Kidney capillary endothelial cell (primary cell): ENCODE measurements around the gene FBXW12.
"Not testable (repeated sequence)": the region's sequence is repeated elsewhere in the genome, so short reads cannot be mapped to it uniquely, and the experiment has no call there.

Source experiments
- DNase-seq: peaks from one replicate; pipeline ENCODE4 v3.0.0-alpha.2; 2018; ENCODE audit warnings: low spot score

FBXW12 gene

DNA sequence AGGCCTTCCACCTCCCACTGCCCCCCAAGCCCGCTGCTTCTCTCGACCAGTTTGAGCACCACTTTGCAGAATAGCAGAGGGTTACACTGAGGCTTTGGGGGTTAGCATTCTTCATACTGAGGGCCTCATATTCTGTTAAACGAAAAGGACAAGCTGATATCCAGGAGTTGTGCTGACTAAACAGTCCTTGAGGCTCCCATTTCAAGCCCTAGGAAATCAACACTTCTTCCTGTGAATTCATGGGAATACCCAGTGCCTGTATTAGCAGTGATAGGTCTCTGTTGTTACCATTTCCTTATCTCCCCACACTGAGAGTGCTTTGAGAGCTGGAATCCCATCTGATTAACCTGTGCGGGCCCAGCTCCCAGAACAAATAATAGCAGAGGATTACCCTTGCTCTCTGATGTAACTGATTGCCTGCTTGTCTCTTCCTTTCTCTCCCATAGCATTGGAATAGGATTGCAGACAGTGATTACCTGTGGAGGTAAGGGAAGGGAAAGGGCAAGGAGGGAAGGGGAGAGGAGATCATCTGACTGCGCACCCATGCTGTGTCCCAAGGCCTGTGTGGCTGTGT, 930 bp downstream of the FBXW12 start:
- no peak for DNase-seq

- no peak for DNase-seq
Measured at GRCh38 chr3:48387634-48388033, 15.6 kb downstream of the FBXW12 start.

GRCh38 chr3:48388966-48389365, 16.9 kb downstream of the FBXW12 start:
- no peak for DNase-seq

GRCh38 chr3:48394391-48394790, 22.4 kb downstream of the FBXW12 start:
- DNase-seq = no peak

GRCh38 chr3:48395714-48396113, 23.7 kb downstream of the FBXW12 start:
- DNase-seq = no peak

- no peak for DNase-seq
Measured at GRCh38 chr3:48397767-48398681, 26.0 kb downstream of the FBXW12 start.

DNA sequence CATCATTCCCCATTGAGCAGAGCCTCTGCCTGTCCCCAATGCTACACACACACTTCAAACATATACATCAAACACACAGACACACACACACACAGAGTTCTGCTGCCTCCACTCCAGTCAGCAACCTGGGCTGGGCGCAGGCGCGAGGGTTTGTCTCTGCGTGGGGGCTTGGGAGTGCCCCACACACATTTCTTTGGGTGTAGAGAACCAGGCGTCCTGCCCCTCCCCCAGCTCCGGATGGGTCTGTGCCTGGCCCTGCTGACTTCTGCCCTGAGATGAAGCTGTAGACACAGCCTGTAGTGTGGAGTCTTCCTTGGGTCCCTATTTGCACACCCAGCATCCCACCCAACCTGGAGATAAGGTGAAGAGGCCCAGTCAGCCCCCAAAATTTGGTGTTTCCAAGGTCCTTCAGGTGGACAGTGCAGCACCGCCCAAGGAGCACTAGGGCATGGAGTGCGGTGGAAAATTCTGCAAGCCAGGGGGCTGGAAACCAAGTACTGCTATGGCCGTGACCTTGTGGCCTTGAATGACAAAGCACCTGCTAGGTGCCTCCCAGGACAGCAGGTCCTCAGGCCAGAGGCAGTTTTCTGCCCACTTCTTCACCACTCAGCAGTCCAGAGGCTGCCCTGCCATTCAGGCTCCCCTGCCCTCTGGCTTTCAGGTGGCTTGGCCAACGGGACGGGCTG, 26.8 kb downstream of the FBXW12 start:
- DNase-seq = no peak

DNA sequence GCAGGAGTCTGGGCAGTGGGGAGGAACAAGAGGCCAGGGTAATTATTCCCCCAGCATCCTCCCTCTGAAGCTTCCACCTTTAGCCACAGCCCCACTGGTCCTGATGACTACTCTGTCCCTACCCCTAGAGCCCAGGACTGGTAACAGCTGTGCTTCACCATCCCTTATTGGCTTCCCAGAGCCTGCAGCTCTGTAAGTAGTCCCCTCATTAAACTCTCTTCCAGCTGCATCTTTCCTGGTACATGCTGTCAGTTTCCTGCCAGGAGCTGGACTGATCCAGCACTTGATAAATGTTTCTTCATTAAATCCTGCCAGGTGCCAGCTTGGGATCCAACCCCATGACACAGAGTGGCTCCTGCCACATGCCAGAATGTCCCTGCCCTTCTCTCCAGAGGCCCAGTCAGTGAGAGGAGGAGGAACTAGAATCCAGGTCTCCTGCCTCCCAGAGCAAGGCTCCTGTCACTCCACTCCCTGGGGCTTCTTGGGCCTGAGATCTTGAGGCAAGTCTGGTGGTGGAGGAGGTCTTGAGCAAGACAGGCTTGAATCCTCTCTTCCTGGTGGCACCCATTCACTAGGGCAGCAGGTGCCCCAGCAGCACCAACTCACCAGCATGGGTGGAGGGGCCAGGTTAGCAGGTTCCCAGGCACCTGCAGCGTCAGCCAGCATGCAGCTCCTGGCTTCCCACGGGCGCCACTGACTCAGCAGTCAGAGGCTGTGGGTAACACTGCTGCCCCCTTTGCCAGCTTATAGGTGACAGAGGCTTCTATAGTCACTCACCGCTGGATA, 27.6 kb downstream of the FBXW12 start:
- no peak for DNase-seq

- DNase-seq = peak; percentile 46
Measured at GRCh38 chr3:48400824-48401433, 28.9 kb downstream of the FBXW12 start.

DNA sequence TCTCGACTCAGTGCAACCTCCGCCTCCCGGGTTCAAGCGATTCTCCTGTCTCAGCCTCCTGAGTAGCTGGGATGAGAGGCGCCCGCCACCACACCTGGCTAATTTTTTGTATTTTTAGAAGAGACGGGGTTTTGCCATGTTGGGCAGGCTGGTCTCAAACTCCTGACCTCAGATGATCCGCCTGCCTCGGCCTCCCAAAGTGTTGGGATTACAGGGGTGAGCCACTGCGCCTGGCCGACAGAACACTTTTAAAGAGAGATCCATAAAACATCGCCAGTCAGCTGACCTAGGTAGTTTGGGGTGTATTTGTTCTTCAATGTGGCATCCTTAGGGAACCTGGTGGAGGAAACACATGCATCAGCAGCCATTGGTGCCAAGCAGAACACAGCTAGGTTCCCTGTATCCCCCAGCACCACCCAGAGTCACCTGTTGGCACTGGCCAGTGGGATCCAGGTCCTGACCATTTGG, 29.4 kb downstream of the FBXW12 start:
- DNase-seq = not testable (repeated sequence)

- peak; percentile 45 for DNase-seq
Measured at GRCh38 chr3:48402281-48402732, 30.3 kb downstream of the FBXW12 start.

- DNase-seq = no peak
Measured at GRCh38 chr3:48402907-48403306, 30.9 kb downstream of the FBXW12 start.

DNA sequence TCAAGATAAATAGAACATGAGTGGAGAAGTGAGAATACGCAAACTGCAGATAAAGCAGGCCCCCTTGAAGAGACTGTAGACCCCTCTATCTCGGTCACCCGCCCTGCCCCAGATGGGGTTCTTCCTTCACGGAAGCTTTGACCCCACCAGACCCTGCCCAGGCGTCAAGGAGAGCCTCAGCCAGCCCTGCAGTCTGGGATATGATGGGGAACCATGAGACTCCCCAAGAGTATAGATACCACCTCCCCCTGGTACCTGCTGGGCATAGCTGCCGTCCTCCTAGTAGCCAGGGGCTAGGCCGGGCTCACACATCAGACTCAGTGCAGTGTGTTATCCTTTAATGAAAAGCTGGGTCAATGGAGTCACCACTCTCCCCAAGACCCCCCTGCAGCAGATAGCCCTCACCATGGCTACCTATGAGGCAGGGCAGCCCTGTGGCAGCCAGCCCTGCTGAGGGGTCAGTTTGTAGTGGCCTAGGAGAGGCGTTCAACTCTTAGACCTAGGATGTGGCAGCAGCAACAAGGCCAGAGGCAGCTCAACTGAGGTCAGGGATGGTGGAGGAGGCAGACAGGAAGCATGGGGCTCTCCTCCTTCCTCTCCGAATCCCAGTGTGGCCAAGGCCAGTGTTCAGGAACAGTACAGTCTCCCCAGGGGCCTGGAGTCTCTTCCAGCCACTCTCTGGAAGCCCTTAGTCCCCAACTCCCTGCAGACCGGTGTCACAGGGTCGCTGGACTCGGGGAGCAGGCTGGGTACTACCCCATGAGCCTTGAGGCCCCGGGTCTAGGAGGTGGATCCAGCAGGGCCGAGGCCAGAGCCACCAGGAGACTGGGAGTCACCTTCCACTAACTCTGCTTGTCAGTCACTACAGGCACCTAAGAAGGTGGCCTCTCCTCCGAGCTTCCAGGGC, 31.8 kb downstream of the FBXW12 start:
- no peak for DNase-seq

DNA sequence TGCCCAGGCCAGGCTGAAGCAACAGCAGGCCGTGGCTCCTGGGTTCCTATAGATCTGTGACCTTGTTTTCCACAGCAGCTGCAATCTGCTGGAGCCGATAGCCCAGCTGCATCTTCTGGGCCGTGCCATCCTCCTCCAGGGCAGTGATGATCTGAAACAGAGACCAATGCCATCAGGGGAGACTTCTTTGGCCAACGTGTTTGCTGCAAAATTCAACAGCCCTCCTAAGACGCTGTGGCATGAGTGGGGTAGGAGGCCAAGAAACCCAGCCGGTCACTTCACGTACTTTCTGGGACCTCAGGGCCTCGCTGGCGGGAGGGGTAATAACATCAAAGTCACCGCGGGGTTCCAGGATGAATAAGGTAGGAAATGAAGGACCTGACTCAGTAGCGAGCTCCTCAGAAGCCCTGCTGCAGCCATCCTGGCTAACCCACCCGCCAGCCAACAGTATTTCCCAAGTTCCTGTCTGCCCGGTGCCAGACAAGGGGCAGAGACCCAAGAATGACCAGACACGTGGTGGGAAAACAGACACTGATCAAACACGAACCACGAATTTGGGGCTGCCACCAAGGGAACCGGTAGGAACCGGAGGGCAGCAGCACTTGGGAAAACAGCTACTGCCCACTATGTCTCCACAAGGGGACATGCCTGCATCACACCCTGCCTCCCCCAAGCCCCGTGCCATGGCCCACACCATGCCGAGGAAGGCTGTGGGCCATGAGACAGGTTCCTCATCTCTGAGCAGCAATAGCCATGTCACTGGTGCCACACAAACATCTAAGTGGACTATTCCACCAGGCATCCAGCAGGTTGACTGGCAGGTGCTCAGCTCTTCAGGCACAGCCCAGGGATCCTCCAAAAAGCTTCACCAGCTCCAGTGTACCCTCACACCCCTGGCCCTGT, 32.7 kb downstream of the FBXW12 start:
- no peak for DNase-seq

DNA sequence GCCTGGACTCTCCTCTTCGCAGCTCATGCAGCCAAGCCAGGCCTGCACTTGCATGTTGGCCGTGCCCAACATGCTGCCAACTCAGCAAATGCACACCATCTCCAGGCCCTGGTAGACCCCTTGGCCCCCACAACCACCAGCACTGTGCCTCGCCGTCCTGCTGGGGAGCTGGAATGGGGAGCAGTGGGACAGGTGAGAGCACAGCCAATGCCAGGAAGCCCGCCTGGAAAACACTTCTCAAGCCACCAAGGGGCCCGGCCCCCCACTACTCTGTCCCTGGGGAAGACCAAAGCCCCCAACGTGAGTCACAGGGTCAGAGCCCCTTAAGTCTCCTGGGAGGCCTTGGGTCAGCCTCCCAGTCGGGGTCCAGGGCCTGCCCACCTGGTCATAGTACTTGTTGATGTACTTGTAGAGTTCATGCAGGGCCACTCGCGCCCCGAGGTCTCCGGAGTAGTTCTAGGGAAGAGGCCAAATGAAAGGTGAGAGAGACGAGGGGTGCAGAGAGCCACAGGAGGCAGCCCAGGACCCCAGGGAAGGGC, 33.4 kb downstream of the FBXW12 start:
- no peak for DNase-seq

DNA sequence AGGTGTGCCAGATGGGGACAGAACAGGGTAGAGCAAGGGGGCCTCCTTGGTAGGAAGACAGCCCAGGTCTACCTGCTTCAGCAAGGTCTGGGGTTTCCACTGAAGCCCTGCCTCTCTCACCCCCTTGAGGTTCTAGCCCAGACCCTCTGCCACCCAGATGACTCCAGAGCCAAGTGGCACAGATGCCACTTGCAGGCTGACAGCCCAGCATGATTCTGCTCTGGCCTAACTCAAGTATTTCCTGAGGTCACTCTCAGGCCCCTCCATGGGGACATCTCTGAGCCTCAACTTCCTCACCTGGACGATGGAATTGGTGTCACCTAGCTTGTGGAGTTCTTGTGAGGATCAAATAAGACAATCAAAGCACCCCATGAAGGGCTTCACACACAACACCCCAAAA, 34.0 kb downstream of the FBXW12 start:
- DNase-seq = no peak

DNA sequence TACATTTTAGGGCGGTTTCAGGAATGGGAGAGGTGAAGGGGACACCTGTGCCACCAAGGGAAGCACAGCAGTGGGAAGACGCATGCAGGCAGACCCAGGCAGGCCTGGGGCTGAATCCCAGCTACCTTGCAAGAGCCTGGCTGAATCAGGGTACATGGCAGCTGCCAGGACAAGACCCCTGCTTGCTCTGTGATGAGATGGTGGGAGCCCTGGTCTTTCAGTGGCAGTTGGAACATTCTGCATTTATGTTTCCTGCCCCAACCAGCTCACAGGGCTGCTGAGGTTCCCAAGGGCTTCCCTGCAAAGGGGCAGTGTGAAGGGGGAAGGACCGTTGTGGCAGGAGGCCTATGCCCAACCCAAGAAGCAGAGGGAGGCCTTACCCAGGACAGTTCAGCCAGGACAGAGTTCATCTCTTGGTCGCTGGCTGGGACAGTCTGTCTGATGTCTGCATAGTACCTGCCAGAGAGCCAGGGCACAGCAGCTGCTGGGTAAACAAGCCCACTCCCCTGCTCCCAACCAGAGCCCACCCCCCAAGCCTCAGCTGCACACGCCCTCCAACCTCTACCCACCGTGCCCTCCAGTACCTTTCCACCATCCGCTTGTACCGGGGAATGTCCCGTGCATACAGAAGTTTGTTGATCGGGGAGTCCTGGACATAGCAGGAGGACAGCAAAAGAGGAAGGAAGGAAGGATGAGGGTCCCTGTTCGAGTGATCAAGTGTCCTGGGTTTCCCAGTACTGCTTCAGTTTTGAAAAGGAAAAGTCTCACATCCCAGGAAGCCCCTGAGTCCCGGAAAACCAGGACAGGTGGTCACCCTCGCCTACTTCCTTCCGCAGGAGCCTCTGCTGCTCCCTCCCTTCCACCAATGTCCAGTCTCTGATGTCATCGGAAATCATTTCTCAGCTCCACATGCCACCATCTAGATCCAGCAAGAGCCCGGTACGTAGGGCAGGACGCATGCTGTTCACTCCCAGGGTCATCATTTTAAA, 34.7 kb downstream of the FBXW12 start:
- no peak for DNase-seq

DNA sequence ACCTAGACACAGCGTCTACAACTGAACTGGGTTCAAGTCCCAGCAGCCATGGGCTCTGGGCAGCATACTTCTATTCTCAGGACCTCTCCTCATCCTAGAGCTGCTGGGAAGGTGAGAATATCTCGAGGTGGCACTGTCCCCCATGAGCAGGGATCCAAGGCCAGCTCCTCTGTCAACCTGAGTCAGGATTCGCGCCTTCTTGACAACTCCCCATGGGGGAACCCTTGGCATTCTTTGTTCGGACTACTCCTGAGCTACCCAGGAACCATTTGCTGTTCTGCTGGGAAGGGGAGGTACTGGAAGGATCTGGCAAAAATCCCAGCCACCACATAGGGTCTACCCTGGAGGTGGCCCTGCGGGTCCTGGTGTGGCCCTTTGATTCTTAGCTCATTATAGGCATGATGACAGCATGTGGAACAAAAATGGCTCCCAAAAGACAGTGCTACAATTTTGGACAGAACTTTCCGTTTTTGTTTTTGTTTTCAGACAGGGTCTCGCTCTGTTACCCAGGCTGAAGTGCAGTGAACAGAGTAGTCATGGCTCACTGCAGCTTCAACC, 35.6 kb downstream of the FBXW12 start:
- no peak for DNase-seq
